Fibroblast of lung (primary cell): ENCODE data around the gene SEMA3D. TPM values are rescaled to one million over a fixed set of nuclear protein-coding genes. Genes with fewer than 3 reads are reported as not detected.

Experiments
- DNase-seq, 2 donors: peaks; one replicate each; pipeline versions ENCODE4 v3.0.0 to v3.0.0-alpha.2; 2010; ENCODE audit warnings: low read depth in 2 of 2
- H2AFZ ChIP-seq: 2 replicates; pipeline ENCODE4 v1.5.1; 2012; ENCODE audit warnings: low read length, control low read depth, inconsistent platforms
- H3K27ac ChIP-seq: 2 replicates; pipeline ENCODE4 v1.5.1; 2011; ENCODE audit warnings: low read length, control low read depth; ENCODE audit not compliant: insufficient read depth
- H3K27me3 ChIP-seq: 2 replicates; pipeline ENCODE4 v1.5.1; 2011; ENCODE audit warnings: mild to moderate bottlenecking, low read length; ENCODE audit not compliant: control insufficient read depth, insufficient read depth
- H3K36me3 ChIP-seq: 2 replicates; pipeline ENCODE4 v1.5.1; 2011; ENCODE audit warnings: low read length; ENCODE audit not compliant: control insufficient read depth, insufficient read depth
- H3K4me1 ChIP-seq: 2 replicates; pipeline ENCODE4 v1.5.1; 2011; ENCODE audit warnings: low read length; ENCODE audit not compliant: control insufficient read depth, insufficient read depth; ENCODE audit errors: extremely low read depth
- H3K4me2 ChIP-seq: 2 replicates; pipeline ENCODE4 v1.5.1; 2011; ENCODE audit warnings: low read length, control low read depth; ENCODE audit not compliant: insufficient read depth; ENCODE audit errors: extremely low read depth
- H3K4me3 ChIP-seq, 4 experiments: fragments of 200-600 bp in 1 of 4; sonication (generic) in 1 of 4; replicated peaks in 1 of 4; 2 replicates each; pipeline ENCODE4 v1.5.1; 2011 to 2016; ENCODE audit warnings: low read length in 4 of 4, low read depth in 3 of 4, mild to moderate bottlenecking in 3 of 4, control low read depth in 2 of 4, inconsistent platforms in 1 of 4, mixed read lengths in 1 of 4; ENCODE audit not compliant: insufficient read depth in 1 of 4; ENCODE audit errors: control extremely low read depth in 1 of 4
- H3K79me2 ChIP-seq: 2 replicates; pipeline ENCODE4 v1.5.1; 2012; ENCODE audit warnings: mild to moderate bottlenecking, low read length, inconsistent platforms; ENCODE audit not compliant: control insufficient read depth, insufficient read depth
- H3K9ac ChIP-seq: 2 replicates; pipeline ENCODE4 v1.5.1; 2011; ENCODE audit warnings: mild to moderate bottlenecking, low read length, control low read depth; ENCODE audit not compliant: insufficient read depth
- H3K9me3 ChIP-seq: 2 replicates; pipeline ENCODE4 v1.5.1; 2012; ENCODE audit warnings: low read depth, low read length; ENCODE audit not compliant: control insufficient read depth, insufficient read depth
- H4K20me1 ChIP-seq: 2 replicates; pipeline ENCODE4 v1.5.1; 2011; ENCODE audit warnings: low read length; ENCODE audit not compliant: control insufficient read depth, insufficient read depth; ENCODE audit errors: extremely low read depth
- CTCF ChIP-seq, 2 donors: IDR thresholded peaks in 1 of 2; conservative IDR thresholded peaks in 1 of 2; 1 replicate in 1 of 2; 2 replicates in 1 of 2; pipeline ENCODE4 v1.5.1; 2011 to 2012; ENCODE audit warnings: low read length in 2 of 2, control low read depth in 1 of 2, inconsistent platforms in 1 of 2, low read depth in 1 of 2, mild to moderate bottlenecking in 1 of 2
- EZH2 ChIP-seq: IDR thresholded peaks from 2 replicates; pipeline ENCODE4 v1.5.1; 2012; ENCODE audit warnings: low read length, control low read depth, mild to moderate bottlenecking; ENCODE audit errors: missing control alignments
- polyA plus RNA-seq, 2 donors: library from polyadenylated mRNA; depleted of rRNA in 1 of 2; stranded (reverse) in 1 of 2; unstranded in 1 of 2; fragments of >200 nt; gene quantifications; 2 replicates each; pipeline ENCODE4 v1.2.1, GENCODE V29; 2011 to 2012; ENCODE audit warnings: missing spikeins in 1 of 2
- total RNA-seq: library from RNA; depleted of rRNA; stranded (reverse); fragments of >200 nt; gene quantifications from 2 replicates; pipeline ENCODE4 v1.2.1, GENCODE V29; 2014

Gene SEMA3D
- total and polyA plus RNA-seq, 2 donors (not counting 1 experiment from before 2014, with no cell fraction given): 4.1 to 4.6 TPM

GRCh38 chr7:85039196-85039923 lies 147.5 kb downstream of the SEMA3D start:
- Histone ChIP-seq H3K9me3 (no peaks in the 10 kb centered on the region), H3K4me3 (no peak overlapping the region), H2AFZ (no peak overlapping the region), H3K9ac (no peak overlapping the region), H3K36me3 (no peaks in the 10 kb centered on the region), H3K4me2 (no peak overlapping the region), H3K4me1 (no peaks in the 10 kb centered on the region), H3K27me3 (no peaks in the 10 kb centered on the region), H3K79me2 (no peaks in the 10 kb centered on the region), H3K27ac (no peak overlapping the region), H4K20me1 (no peaks in the 10 kb centered on the region)
- TF ChIP-seq EZH2 (no peak), CTCF (conservative IDR thresholded peaks at IDR 0.05 in 1 of 2, IDR thresholded peaks at IDR 0.05 in 1 of 2; ENCODE audit: low read depth in 1 of 2, low read length in 2 of 2) (no peak)
- DNase-seq: no peak

GRCh38 chr7:85038466-85038865 lies 148.4 kb downstream of the SEMA3D start:
- H3K9ac ChIP-seq: no peak overlapping the region
- no peaks in the 10 kb centered on the region for H3K36me3 ChIP-seq
- no peak for DNase-seq
- H3K79me2 ChIP-seq: no peaks in the 10 kb centered on the region
- H3K27me3 ChIP-seq: no peaks in the 10 kb centered on the region
- H4K20me1 ChIP-seq: no peaks in the 10 kb centered on the region
- TF ChIP-seq EZH2 (no peak), CTCF (conservative IDR thresholded peaks at IDR 0.05 in 1 of 2, IDR thresholded peaks at IDR 0.05 in 1 of 2; ENCODE audit: low read depth in 1 of 2, low read length in 2 of 2) (no peak)
- H3K27ac ChIP-seq: no peak overlapping the region
- H3K4me1 ChIP-seq: no peaks in the 10 kb centered on the region
- H3K9me3 ChIP-seq: no peaks in the 10 kb centered on the region
- no peak overlapping the region for H2AFZ ChIP-seq
- H3K4me2 ChIP-seq: no peak overlapping the region
- no peak overlapping the region for H3K4me3 ChIP-seq

- Histone ChIP-seq H3K4me2 (no peak overlapping the region), H2AFZ (no peak overlapping the region), H3K9me3 (no peaks in the 10 kb centered on the region), H3K36me3 (no peaks in the 10 kb centered on the region), H3K4me3 (no peak overlapping the region), H3K9ac (no peak overlapping the region), H3K79me2 (no peaks in the 10 kb centered on the region), H4K20me1 (no peaks in the 10 kb centered on the region), H3K4me1 (no peaks in the 10 kb centered on the region), H3K27me3 (no peaks in the 10 kb centered on the region), H3K27ac (no peak overlapping the region)
- DNase-seq: no peak
- no peak for TF ChIP-seq CTCF (conservative IDR thresholded peaks at IDR 0.05 in 1 of 2, IDR thresholded peaks at IDR 0.05 in 1 of 2; ENCODE audit: low read depth in 1 of 2, low read length in 2 of 2)
- TF ChIP-seq EZH2: no peak
These were observed 153.6 kb downstream of the SEMA3D start for GRCh38 chr7:85033263-85033662.
